Right atrium auricular region (tissue), 2 donors: ENCODE measurements around the gene CKM. TPM values are rescaled to one million over a fixed set of nuclear protein-coding genes. Genes with fewer than 3 reads are reported as not detected.

Experiments used
- DNase-seq: peaks from one replicate; pipeline ENCODE4 v3.0.0-alpha.2; 2019; ENCODE audit warnings: low spot score
- H3K27ac ChIP-seq, 2 donors: fragments of 200-600 bp; sonication (generic); 1 replicate in 1 of 2; 2 replicates in 1 of 2; pipeline ENCODE4 v1.5.1; 2016 to 2019
- H3K27me3 ChIP-seq, 2 donors: fragments of 200-600 bp; sonication (generic); one replicate each; pipeline versions ENCODE4 v1.5.1 to v1.6.0; 2017 to 2019
- H3K36me3 ChIP-seq: fragments of 200-600 bp; sonication (generic); one replicate; pipeline ENCODE4 v1.5.1; 2016
- H3K4me1 ChIP-seq, 2 donors: fragments of 200-600 bp; sonication (generic); one replicate each; pipeline versions ENCODE4 v1.5.1 to v1.6.0; 2017 to 2019
- H3K4me3 ChIP-seq, 2 donors: fragments of 200-600 bp; sonication (generic); 1 replicate in 1 of 2; 2 replicates in 1 of 2; pipeline ENCODE4 v1.5.1; 2017 to 2019; ENCODE audit warnings: mild to moderate bottlenecking in 1 of 2, moderate library complexity in 1 of 2
- H3K9me3 ChIP-seq, 2 donors: fragments of 200-600 bp; sonication (generic); one replicate each; pipeline ENCODE4 v1.5.1; 2019
- total RNA-seq, 2 donors: library from RNA; depleted of rRNA; stranded (reverse); fragments of >200 nt; gene quantifications; one replicate each; pipeline ENCODE4 v1.1.0, GENCODE V29; 2016
- TF ChIP-seq, protein P1 (sequence below), 2 donors: fragments of 200-600 bp; sonication (generic); IDR thresholded peaks; one replicate each; pipeline ENCODE4 v1.5.1; 2019; ENCODE audit warnings: antibody characterized with exemption in 2 of 2

Gene CKM
- total RNA-seq, 2 donors from 2014 or later = 3,033 to 6,121 TPM

DNA sequence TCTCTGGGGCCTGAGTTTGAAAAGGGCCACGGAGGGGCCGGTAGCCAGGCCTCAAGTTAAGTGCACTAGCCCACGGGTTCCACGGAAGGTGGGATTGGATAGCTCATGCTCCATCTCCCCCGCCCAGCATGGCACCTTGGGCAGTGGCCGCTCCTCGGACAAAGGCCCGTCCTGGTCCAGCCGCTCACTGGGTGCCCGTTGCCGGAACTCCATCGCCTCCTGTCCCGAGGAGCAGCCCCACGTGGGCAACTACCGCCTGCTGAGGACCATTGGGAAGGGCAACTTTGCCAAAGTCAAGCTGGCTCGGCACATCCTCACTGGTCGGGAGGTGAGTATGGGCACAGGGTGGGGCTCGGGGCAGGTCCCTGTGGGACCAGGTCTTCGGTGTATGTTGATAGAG is 63.8 kb downstream of the CKM start:
- no peaks in the 10 kb centered on the region for H3K27me3 ChIP-seq
- TF ChIP-seq, protein P1, sequence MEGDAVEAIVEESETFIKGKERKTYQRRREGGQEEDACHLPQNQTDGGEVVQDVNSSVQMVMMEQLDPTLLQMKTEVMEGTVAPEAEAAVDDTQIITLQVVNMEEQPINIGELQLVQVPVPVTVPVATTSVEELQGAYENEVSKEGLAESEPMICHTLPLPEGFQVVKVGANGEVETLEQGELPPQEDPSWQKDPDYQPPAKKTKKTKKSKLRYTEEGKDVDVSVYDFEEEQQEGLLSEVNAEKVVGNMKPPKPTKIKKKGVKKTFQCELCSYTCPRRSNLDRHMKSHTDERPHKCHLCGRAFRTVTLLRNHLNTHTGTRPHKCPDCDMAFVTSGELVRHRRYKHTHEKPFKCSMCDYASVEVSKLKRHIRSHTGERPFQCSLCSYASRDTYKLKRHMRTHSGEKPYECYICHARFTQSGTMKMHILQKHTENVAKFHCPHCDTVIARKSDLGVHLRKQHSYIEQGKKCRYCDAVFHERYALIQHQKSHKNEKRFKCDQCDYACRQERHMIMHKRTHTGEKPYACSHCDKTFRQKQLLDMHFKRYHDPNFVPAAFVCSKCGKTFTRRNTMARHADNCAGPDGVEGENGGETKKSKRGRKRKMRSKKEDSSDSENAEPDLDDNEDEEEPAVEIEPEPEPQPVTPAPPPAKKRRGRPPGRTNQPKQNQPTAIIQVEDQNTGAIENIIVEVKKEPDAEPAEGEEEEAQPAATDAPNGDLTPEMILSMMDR (IDR thresholded peaks at IDR 0.05) = no peak
- no peak overlapping the region for H3K4me3 ChIP-seq
- peaks cover 5% of the 10 kb centered on the region for H3K36me3 ChIP-seq
- H3K4me1 ChIP-seq = peaks cover 0 to 8% of the 10 kb centered on the region in 2 donors
- H3K27ac ChIP-seq = no peak overlapping the region
- DNase-seq = no peak
- H3K9me3 ChIP-seq = no peaks in the 10 kb centered on the region

- Histone ChIP-seq H3K9me3 (no peaks in the 10 kb centered on the region), H3K4me3 (no peak overlapping the region), H3K27ac (no peak overlapping the region), H3K4me1 (peaks cover 0 to 28% of the 10 kb centered on the region in 2 donors), H3K27me3 (no peaks in the 10 kb centered on the region), H3K36me3 (peaks cover 5% of the 10 kb centered on the region)
- TF ChIP-seq, protein P1 (IDR thresholded peaks at IDR 0.05) = no peak
- no peak for DNase-seq
Measured at GRCh38 chr19:45256836-45257235, 65.8 kb downstream of the CKM start.

Other genes with a start within 250 kb of the CKM start
- gene ZNF296, start 246.4 kb downstream of the CKM start, total RNA-seq = under 1 TPM in 1 of 2 donors, not detected in 1; 0.43 TPM
- 10 to 100 TPM; 11.3 to 20.0 TPM for gene GEMIN7, start 243.6 kb downstream of the CKM start, total RNA-seq
- gene PPP1R37, start 229.7 kb downstream of the CKM start, total RNA-seq = 10 to 100 TPM; 21.7 to 22.9 TPM
- gene NKPD1, start 161.9 kb downstream of the CKM start, total RNA-seq = under 1 TPM; 0.16 to 0.22 TPM
- gene TRAPPC6A, start 144.6 kb downstream of the CKM start, total RNA-seq = 10 to 100 TPM; 17.9 to 22.8 TPM
- gene BLOC1S3, start 144.1 kb downstream of the CKM start, total RNA-seq = 1 to 10 TPM; 5.0 to 5.6 TPM
- gene EXOC3L2, start 77.5 kb downstream of the CKM start, total RNA-seq = 1 to 10 TPM; 3.0 to 8.2 TPM
- gene MARK4, start 71.6 kb downstream of the CKM start, total RNA-seq = 10 to 100 TPM; 18.2 to 24.1 TPM
- under 1 TPM in 1 of 2 donors, not detected in 1; 0.75 TPM for gene KLC3, start 17.9 kb upstream of the CKM start, total RNA-seq
- 10 to 100 TPM in 1 of 2 donors, 1 to 10 TPM in 1; 8.6 to 11.2 TPM for gene ERCC2, start 47.7 kb upstream of the CKM start, total RNA-seq
- 100 to 1,000 TPM; 112 to 230 TPM for gene PPP1R13L, start 82.2 kb upstream of the CKM start, total RNA-seq
- gene POLR1G, start 83.8 kb upstream of the CKM start, total RNA-seq = 1 to 10 TPM; 5.5 to 5.6 TPM
- 100 to 1,000 TPM; 110 to 126 TPM for gene ERCC1, start 101.0 kb upstream of the CKM start, total RNA-seq
- gene FOSB, start 145.1 kb upstream of the CKM start, total RNA-seq = 10 to 100 TPM; 17.8 to 19.7 TPM
- 10 to 100 TPM; 22.8 to 24.0 TPM for gene RTN2, start 174.2 kb upstream of the CKM start, total RNA-seq
- 1 to 10 TPM in 1 of 2 donors, not detected in 1; 1.8 TPM for gene PPM1N, start 175.6 kb upstream of the CKM start, total RNA-seq
- 10 to 100 TPM; 61.4 to 61.7 TPM for gene VASP, start 184.6 kb upstream of the CKM start, total RNA-seq